ENCODE results near the gene HSD17B1. TPM values are rescaled to one million over a fixed set of nuclear protein-coding genes. Genes with fewer than 3 reads are reported as not detected.

Gene HSD17B1
- total RNA-seq, 1 experiment from 2014 or later = 2.3 TPM

- CTCF ChIA-PET = interaction anchor here (0.7 to 1.2 kb wide), 2 partner anchors 78 to 91 kb away, joined by 3 to 6 read pairs; partner anchors contain the start of gene CAVIN1
- Histone ChIP-seq H3K27me3 (replicated peaks; ENCODE audit: control insufficient read depth, insufficient read depth, low read length) (no peaks in the 10 kb centered on the region), H3K9me3 (no peaks in the 10 kb centered on the region), H3K4me3 (ENCODE audit: low read depth, low read length) (no peak overlapping the region), H3K4me1 (peaks cover 18% of the 10 kb centered on the region), H3K36me3 (ENCODE audit: control insufficient read depth, insufficient read depth, low read length) (peaks cover 4% of the 10 kb centered on the region)
- POLR2A ChIA-PET = interaction anchor here (0.5 kb wide), 1 partner anchor 174 kb away, joined by 4 read pairs; no protein-coding TSS in a partner anchor
- no peak for DNase-seq
- Mint-ChIP-seq H3K4me1 (ENCODE audit: low read depth, unreplicated experiment) (peaks cover 14% of the 10 kb centered on the region), H3K36me3 (ENCODE audit: insufficient read depth, unreplicated experiment) (peaks cover 42% of the 10 kb centered on the region), H3K27ac (ENCODE audit: unreplicated experiment) (no peak overlapping the region), H3K27me3 (ENCODE audit: insufficient read depth, unreplicated experiment) (no peaks in the 10 kb centered on the region), H3K4me3 (ENCODE audit: unreplicated experiment) (no peak overlapping the region), H3K9me3 (ENCODE audit: unreplicated experiment) (no peaks in the 10 kb centered on the region)
- TF ChIP-seq, protein P1, sequence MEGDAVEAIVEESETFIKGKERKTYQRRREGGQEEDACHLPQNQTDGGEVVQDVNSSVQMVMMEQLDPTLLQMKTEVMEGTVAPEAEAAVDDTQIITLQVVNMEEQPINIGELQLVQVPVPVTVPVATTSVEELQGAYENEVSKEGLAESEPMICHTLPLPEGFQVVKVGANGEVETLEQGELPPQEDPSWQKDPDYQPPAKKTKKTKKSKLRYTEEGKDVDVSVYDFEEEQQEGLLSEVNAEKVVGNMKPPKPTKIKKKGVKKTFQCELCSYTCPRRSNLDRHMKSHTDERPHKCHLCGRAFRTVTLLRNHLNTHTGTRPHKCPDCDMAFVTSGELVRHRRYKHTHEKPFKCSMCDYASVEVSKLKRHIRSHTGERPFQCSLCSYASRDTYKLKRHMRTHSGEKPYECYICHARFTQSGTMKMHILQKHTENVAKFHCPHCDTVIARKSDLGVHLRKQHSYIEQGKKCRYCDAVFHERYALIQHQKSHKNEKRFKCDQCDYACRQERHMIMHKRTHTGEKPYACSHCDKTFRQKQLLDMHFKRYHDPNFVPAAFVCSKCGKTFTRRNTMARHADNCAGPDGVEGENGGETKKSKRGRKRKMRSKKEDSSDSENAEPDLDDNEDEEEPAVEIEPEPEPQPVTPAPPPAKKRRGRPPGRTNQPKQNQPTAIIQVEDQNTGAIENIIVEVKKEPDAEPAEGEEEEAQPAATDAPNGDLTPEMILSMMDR (IDR thresholded peaks at IDR 0.05; ENCODE audit: insufficient read depth in 1 of 2, low read depth in 1 of 2, low read length in 1 of 2, severe bottlenecking in 1 of 2, unreplicated experiment in 1 of 2) = no peak
- intact Hi-C loops (cut with micrococcal nuclease; ENCODE audit: unreplicated experiment) = loop anchor here (10.0 kb wide), 1 partner anchor 49 kb away; no protein-coding TSS in a partner anchor
- BruUV-seq (replicated peaks) = no TSS peak
Observed at GRCh38 chr17:42514279-42514678, 38.4 kb upstream of the HSD17B1 start.

DNA sequence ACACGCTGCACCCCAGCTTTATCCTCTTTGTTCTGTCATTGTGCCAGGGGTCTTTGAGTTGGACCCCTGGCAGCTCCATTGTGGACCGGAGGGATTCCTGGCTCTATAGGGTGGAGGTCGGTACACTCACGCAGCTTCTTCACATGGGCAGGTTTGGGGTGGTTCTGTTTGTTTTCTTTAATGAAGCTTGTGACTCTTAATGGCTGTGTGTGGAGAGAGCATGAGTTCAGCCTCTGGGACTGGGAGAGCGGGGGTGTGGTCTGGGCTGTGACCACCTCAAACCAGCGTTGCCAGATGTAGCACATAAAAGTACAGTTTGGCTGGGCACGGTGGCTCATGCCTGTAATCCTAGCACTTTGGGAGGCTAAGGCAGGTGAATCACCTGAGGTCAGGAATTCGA, 37.9 kb upstream of the HSD17B1 start:
- H3K4me1 Mint-ChIP-seq (ENCODE audit: low read depth, unreplicated experiment) = peaks cover 20% of the 10 kb centered on the region
- peaks cover 3% of the 10 kb centered on the region for H3K36me3 ChIP-seq (ENCODE audit: control insufficient read depth, insufficient read depth, low read length)
- ChIA-PET CTCF (interaction anchor here (1.2 kb wide), 1 partner anchor 79 kb away, joined by 6 read pairs; no protein-coding TSS in a partner anchor), POLR2A (interaction anchor here (0.5 kb wide), 1 partner anchor 174 kb away, joined by 4 read pairs; no protein-coding TSS in a partner anchor)
- no peak overlapping the region for H3K27ac Mint-ChIP-seq (ENCODE audit: unreplicated experiment)
- no peak overlapping the region for H3K4me3 Mint-ChIP-seq (ENCODE audit: unreplicated experiment)
- H3K27me3 Mint-ChIP-seq (ENCODE audit: insufficient read depth, unreplicated experiment) = no peaks in the 10 kb centered on the region
- H3K9me3 Mint-ChIP-seq (ENCODE audit: unreplicated experiment) = no peaks in the 10 kb centered on the region
- intact Hi-C loops (cut with micrococcal nuclease; ENCODE audit: unreplicated experiment) = loop anchor here (10.0 kb wide), 1 partner anchor 50 kb away; no protein-coding TSS in a partner anchor
- peaks cover 36% of the 10 kb centered on the region for H3K36me3 Mint-ChIP-seq (ENCODE audit: insufficient read depth, unreplicated experiment)
- no peaks in the 10 kb centered on the region for H3K27me3 ChIP-seq (replicated peaks; ENCODE audit: control insufficient read depth, insufficient read depth, low read length)
- peaks cover 24% of the 10 kb centered on the region for H3K4me1 ChIP-seq
- no TSS peak for BruUV-seq (replicated peaks)
- no peaks in the 10 kb centered on the region for H3K9me3 ChIP-seq
- H3K4me3 ChIP-seq (ENCODE audit: low read depth, low read length) = no peak overlapping the region
- TF ChIP-seq, protein P1 (IDR thresholded peaks at IDR 0.05; ENCODE audit: insufficient read depth in 1 of 2, low read depth in 1 of 2, low read length in 1 of 2, severe bottlenecking in 1 of 2, unreplicated experiment in 1 of 2) = no peak
- DNase-seq = no peak

DNA sequence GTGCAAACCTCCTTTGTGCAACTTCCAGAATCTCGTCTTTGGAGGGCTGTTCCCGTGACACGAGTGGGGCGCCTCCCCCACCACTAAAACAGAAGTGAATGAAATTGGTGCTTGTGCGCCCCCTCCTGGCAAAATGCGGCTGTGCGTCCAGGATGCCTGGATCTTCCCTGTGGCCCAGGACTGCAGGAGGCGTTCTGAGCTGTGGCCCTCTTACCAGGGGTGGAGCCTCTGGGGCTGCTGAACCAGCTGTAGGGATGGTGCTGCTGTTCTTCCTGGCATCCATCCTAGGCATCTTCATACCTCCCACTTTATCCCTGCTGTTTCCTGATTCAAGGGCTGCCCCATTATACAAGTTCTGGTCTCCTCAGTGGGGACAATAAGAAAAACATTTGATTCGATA, 35.2 kb upstream of the HSD17B1 start:
- H3K4me3 ChIP-seq (ENCODE audit: low read depth, low read length) = no peak overlapping the region
- intact Hi-C loops (cut with micrococcal nuclease; ENCODE audit: unreplicated experiment) = loop anchor here (1.0 to 10.0 kb wide), 3 partner anchors 53 to 195 kb away; no protein-coding TSS in a partner anchor
- H3K4me1 ChIP-seq = peaks cover 51% of the 10 kb centered on the region
- POLR2A ChIA-PET = interaction anchor here (0.6 to 2.0 kb wide), 3 partner anchors 9 to 95 kb away, joined by 3 to 8 read pairs (median 4); partner anchors contain the start of gene CAVIN1
- H3K36me3 Mint-ChIP-seq (ENCODE audit: insufficient read depth, unreplicated experiment) = peaks cover 35% of the 10 kb centered on the region
- CTCF ChIA-PET = interaction anchor here (0.5 to 2.6 kb wide), 21 partner anchors 10 to 872 kb away, joined by 3 to 20 read pairs (median 5); partner anchors contain the start of genes CAVIN1, NAGLU, PSMC3IP and STAT3
- H3K27me3 Mint-ChIP-seq (ENCODE audit: insufficient read depth, unreplicated experiment) = no peaks in the 10 kb centered on the region
- H3K9me3 ChIP-seq = no peaks in the 10 kb centered on the region
- H3K4me1 Mint-ChIP-seq (ENCODE audit: low read depth, unreplicated experiment) = peaks cover 46% of the 10 kb centered on the region
- peak overlapping the region; percentile 90 for H3K27ac Mint-ChIP-seq (ENCODE audit: unreplicated experiment)
- H3K4me3 Mint-ChIP-seq (ENCODE audit: unreplicated experiment) = no peak overlapping the region
- H3K9me3 Mint-ChIP-seq (ENCODE audit: unreplicated experiment) = no peaks in the 10 kb centered on the region
- peak; percentile 82 to 89 for DNase-seq
- BruUV-seq (replicated peaks) = no TSS peak
- H3K36me3 ChIP-seq (ENCODE audit: control insufficient read depth, insufficient read depth, low read length) = peaks cover 4% of the 10 kb centered on the region
- TF ChIP-seq, protein P1 (IDR thresholded peaks at IDR 0.05; ENCODE audit: insufficient read depth in 1 of 2, low read depth in 1 of 2, low read length in 1 of 2, severe bottlenecking in 1 of 2, unreplicated experiment in 1 of 2) = peak; percentile 90 to 97
- no peaks in the 10 kb centered on the region for H3K27me3 ChIP-seq (replicated peaks; ENCODE audit: control insufficient read depth, insufficient read depth, low read length)
